H9 (cell line): ENCODE results near the gene CLDN20. TPM values are rescaled to one million over a fixed set of nuclear protein-coding genes. Genes with fewer than 3 reads are reported as not detected.

Source experiments
- DNase-seq: peaks from one replicate; pipeline ENCODE4 v3.0.0-alpha.2; 2017
- H2AFZ ChIP-seq: one replicate; pipeline ENCODE4 v1.6.1; 2013; ENCODE audit warnings: mild to moderate bottlenecking, low read length, control low read depth, moderate library complexity
- H2AK5ac ChIP-seq: 2 replicates; pipeline ENCODE4 v1.6.1; 2013; ENCODE audit warnings: low read length, control low read depth, mixed read lengths; ENCODE audit not compliant: insufficient read length
- H2BK120ac ChIP-seq: one replicate; pipeline ENCODE4 v1.6.1; 2013; ENCODE audit warnings: low read depth, mild to moderate bottlenecking, low read length, control low read depth, inconsistent platforms; ENCODE audit not compliant: poor library complexity, severe bottlenecking
- H2BK12ac ChIP-seq: 2 replicates; pipeline ENCODE4 v1.6.1; 2013; ENCODE audit warnings: low read length, control low read depth, mixed read lengths, low read depth; ENCODE audit not compliant: insufficient read length
- H2BK15ac ChIP-seq: 2 replicates; pipeline ENCODE4 v1.6.1; 2013; ENCODE audit warnings: low read depth, low read length, control low read depth
- H2BK20ac ChIP-seq: one replicate; pipeline ENCODE4 v1.6.1; 2013; ENCODE audit warnings: low read depth, mild to moderate bottlenecking, low read length, control low read depth, inconsistent platforms; ENCODE audit not compliant: poor library complexity, severe bottlenecking
- H2BK5ac ChIP-seq: 2 replicates; pipeline ENCODE4 v1.6.1; 2013; ENCODE audit warnings: low read length, control low read depth, mixed read lengths; ENCODE audit not compliant: insufficient read length
- H3K14ac ChIP-seq: 2 replicates; pipeline ENCODE4 v1.6.1; 2013; ENCODE audit warnings: low read length, control low read depth; ENCODE audit not compliant: insufficient read depth
- H3K18ac ChIP-seq: 2 replicates; pipeline ENCODE4 v1.6.1; 2013; ENCODE audit warnings: low read depth, mild to moderate bottlenecking, mixed read lengths, low read length, control low read depth; ENCODE audit not compliant: insufficient read length
- H3K23ac ChIP-seq: 2 replicates; pipeline ENCODE4 v1.6.1; 2013; ENCODE audit warnings: low read length, control low read depth, mixed read lengths, low read depth; ENCODE audit not compliant: insufficient read length
- H3K23me2 ChIP-seq: 2 replicates; pipeline ENCODE4 v1.6.1; 2013; ENCODE audit warnings: low read depth, mild to moderate bottlenecking, mixed read lengths, low read length, control low read depth; ENCODE audit not compliant: insufficient read length, poor library complexity, severe bottlenecking
- H3K27ac ChIP-seq: 2 replicates; pipeline ENCODE4 v1.5.1; 2013; ENCODE audit warnings: low read length, control low read depth, mixed read lengths, low read depth; ENCODE audit not compliant: insufficient read length
- H3K27me3 ChIP-seq: 2 replicates; pipeline ENCODE4 v1.6.1; 2013; ENCODE audit warnings: low read length, control low read depth, inconsistent platforms; ENCODE audit not compliant: insufficient read depth
- H3K4ac ChIP-seq: 2 replicates; pipeline ENCODE4 v1.6.1; 2013; ENCODE audit warnings: low read depth, mild to moderate bottlenecking, control low read depth, inconsistent platforms, low read length, moderate library complexity
- H3K4me1 ChIP-seq: 2 replicates; pipeline ENCODE4 v1.6.1; 2013; ENCODE audit warnings: low read length, control low read depth, inconsistent platforms; ENCODE audit not compliant: insufficient read depth
- H3K4me2 ChIP-seq: 2 replicates; pipeline ENCODE4 v1.6.1; 2013; ENCODE audit warnings: low read length, control low read depth, mixed read lengths; ENCODE audit not compliant: insufficient read length, insufficient read depth
- H3K56ac ChIP-seq: 2 replicates; pipeline ENCODE4 v1.6.1; 2013; ENCODE audit warnings: low read depth, mild to moderate bottlenecking, mixed read lengths, low read length, control low read depth; ENCODE audit not compliant: insufficient read length
- H3K79me1 ChIP-seq: 2 replicates; pipeline ENCODE4 v1.6.1; 2013; ENCODE audit warnings: low read depth, mild to moderate bottlenecking, moderate library complexity, low read length, control low read depth, inconsistent platforms; ENCODE audit not compliant: insufficient read depth, poor library complexity, severe bottlenecking
- H3K79me2 ChIP-seq: 2 replicates; pipeline ENCODE4 v1.6.1; 2013; ENCODE audit warnings: low read length, control low read depth, inconsistent platforms; ENCODE audit not compliant: insufficient read depth
- H3K9ac ChIP-seq: 2 replicates; pipeline ENCODE4 v1.6.1; 2013; ENCODE audit warnings: low read length, control low read depth, mixed read lengths; ENCODE audit not compliant: insufficient read length; ENCODE audit errors: extremely low read depth
- H3K9me3 ChIP-seq: one replicate; pipeline ENCODE4 v1.6.1; 2013; ENCODE audit warnings: low read depth, low read length, inconsistent platforms; ENCODE audit not compliant: control insufficient read depth
- H3T11ph ChIP-seq: one replicate; pipeline ENCODE4 v1.6.1; 2013; ENCODE audit warnings: mild to moderate bottlenecking, low read length, control low read depth, inconsistent platforms
- H4K20me1 ChIP-seq: one replicate; pipeline ENCODE4 v1.6.1; 2013; ENCODE audit not compliant: control insufficient read depth, insufficient read length, insufficient read depth
- H4K5ac ChIP-seq: 2 replicates; pipeline ENCODE4 v1.6.1; 2013; ENCODE audit warnings: low read depth, mild to moderate bottlenecking, mixed read lengths, low read length, control low read depth; ENCODE audit not compliant: insufficient read length
- H4K8ac ChIP-seq: replicated peaks from 2 replicates; pipeline ENCODE4 v1.6.1; 2013; ENCODE audit warnings: low read length, control low read depth, mixed read lengths, low read depth; ENCODE audit not compliant: insufficient read length
- H4K91ac ChIP-seq: 2 replicates; pipeline ENCODE4 v1.6.1; 2013; ENCODE audit warnings: low read depth, mild to moderate bottlenecking, moderate library complexity, mixed read lengths, low read length, control low read depth; ENCODE audit not compliant: insufficient read length
- H3K27ac Mint-ChIP-seq, 3 experiments: 2 replicates in 2 of 3; 3 replicates in 1 of 3; pipeline ENCODE4 v1.8.0; 2020 to 2021; ENCODE audit warnings: mixed read lengths in 3 of 3, mild to moderate bottlenecking in 1 of 3, moderate library complexity in 1 of 3
- H3K27me3 Mint-ChIP-seq: 2 replicates; pipeline ENCODE4 v1.8.0; 2021; ENCODE audit warnings: low read depth, mild to moderate bottlenecking, moderate library complexity, mixed read lengths
- H3K36me3 Mint-ChIP-seq, 3 experiments: 2 replicates in 2 of 3; 3 replicates in 1 of 3; pipeline ENCODE4 v1.8.0; 2020 to 2021; ENCODE audit warnings: low read depth in 3 of 3, mixed read lengths in 3 of 3; ENCODE audit not compliant: insufficient read depth in 1 of 3
- H3K4me1 Mint-ChIP-seq, 2 experiments: 2 replicates each; pipeline ENCODE4 v1.8.0; 2020; ENCODE audit warnings: mixed read lengths in 2 of 2
- H3K4me3 Mint-ChIP-seq, 2 experiments: 2 replicates in 1 of 2; 3 replicates in 1 of 2; pipeline ENCODE4 v1.8.0; 2020 to 2021; ENCODE audit warnings: mild to moderate bottlenecking in 2 of 2, mixed read lengths in 2 of 2, moderate library complexity in 1 of 2
- H3K9me3 Mint-ChIP-seq, 2 experiments: 2 replicates in 1 of 2; 3 replicates in 1 of 2; pipeline ENCODE4 v1.8.0; 2020; ENCODE audit warnings: mild to moderate bottlenecking in 2 of 2, mixed read lengths in 2 of 2, moderate library complexity in 1 of 2
- WGBS: extraction: QIAGEN DNeasy Blood & Tissue Kit; methylation state at CpG from one replicate; pipeline ENCODE4 v1.1.7; 2013; ENCODE audit warnings: missing lambda C conversion rate, low lambda C conversion rate, mixed read lengths; ENCODE audit not compliant: insufficient read length; ENCODE audit errors: extremely low coverage; 5-methylcytosine and 5-hydroxymethylcytosine counted together
- total RNA-seq: library from RNA; stranded (reverse); gene quantifications from 2 replicates; pipeline ENCODE4 v1.2.1, GENCODE V29; 2021
- TF ChIP-seq, protein P1 (sequence below): fragments of 200-600 bp; sonication (generic); conservative IDR thresholded peaks from 3 replicates; pipeline ENCODE4 v1.8.0; 2021; ENCODE audit warnings: antibody characterized with exemption, mild to moderate bottlenecking

The CLDN20 gene
- total RNA-seq, 1 experiment from 2014 or later: not detected

DNA sequence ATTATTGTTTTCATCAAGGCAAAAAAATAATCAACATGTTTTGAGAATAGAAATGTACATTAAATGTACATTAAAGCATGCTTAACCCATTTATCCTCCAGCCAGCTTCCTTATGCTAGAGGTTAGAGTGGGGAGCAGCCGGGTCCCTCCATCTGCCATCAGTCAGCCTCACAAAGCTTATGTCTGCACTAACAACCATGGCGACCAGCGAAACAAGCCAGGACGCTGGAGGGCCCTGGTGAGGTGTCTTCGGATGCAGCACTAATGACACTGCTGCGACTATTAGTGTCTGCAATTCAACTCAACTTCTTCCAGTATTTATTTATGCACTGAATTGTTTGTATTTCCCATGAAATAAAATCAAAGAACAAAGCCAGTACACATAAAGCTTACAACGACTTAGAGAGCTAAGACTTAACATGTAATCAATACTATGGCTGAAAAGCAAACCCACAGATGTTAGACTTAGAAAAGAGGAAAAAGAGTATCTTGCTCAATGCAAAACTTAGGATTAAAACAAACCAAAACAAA lies 6.8 kb downstream of the CLDN20 start:
- H3T11ph ChIP-seq: no peak overlapping the region
- no peak overlapping the region for H3K56ac ChIP-seq
- DNase-seq: no peak
- Mint-ChIP-seq H3K36me3 (peaks cover 22 to 33% (median 32%) of the 10 kb centered on the region in 3 experiments), H3K27ac (no peak overlapping the region; a peak in 1 of 7 replicates), H3K4me1 (peaks cover 23 to 31% of the 10 kb centered on the region in 2 experiments), H3K4me3 (no peak overlapping the region), H3K27me3 (no peaks in the 10 kb centered on the region), H3K9me3 (peaks cover 0 to 3% of the 10 kb centered on the region in 2 experiments; a peak in 2 of 5 replicates)
- no peaks in the 10 kb centered on the region for H3K27me3 ChIP-seq
- H4K20me1 ChIP-seq: no peaks in the 10 kb centered on the region
- no peak overlapping the region for H3K27ac ChIP-seq
- H3K14ac ChIP-seq: no peak overlapping the region
- H3K4ac ChIP-seq: no peak overlapping the region
- H4K5ac ChIP-seq: no peak overlapping the region
- H3K4me2 ChIP-seq: no peak overlapping the region
- TF ChIP-seq, protein P1, sequence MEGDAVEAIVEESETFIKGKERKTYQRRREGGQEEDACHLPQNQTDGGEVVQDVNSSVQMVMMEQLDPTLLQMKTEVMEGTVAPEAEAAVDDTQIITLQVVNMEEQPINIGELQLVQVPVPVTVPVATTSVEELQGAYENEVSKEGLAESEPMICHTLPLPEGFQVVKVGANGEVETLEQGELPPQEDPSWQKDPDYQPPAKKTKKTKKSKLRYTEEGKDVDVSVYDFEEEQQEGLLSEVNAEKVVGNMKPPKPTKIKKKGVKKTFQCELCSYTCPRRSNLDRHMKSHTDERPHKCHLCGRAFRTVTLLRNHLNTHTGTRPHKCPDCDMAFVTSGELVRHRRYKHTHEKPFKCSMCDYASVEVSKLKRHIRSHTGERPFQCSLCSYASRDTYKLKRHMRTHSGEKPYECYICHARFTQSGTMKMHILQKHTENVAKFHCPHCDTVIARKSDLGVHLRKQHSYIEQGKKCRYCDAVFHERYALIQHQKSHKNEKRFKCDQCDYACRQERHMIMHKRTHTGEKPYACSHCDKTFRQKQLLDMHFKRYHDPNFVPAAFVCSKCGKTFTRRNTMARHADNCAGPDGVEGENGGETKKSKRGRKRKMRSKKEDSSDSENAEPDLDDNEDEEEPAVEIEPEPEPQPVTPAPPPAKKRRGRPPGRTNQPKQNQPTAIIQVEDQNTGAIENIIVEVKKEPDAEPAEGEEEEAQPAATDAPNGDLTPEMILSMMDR: no peak
- H3K4me1 ChIP-seq: peaks cover 4% of the 10 kb centered on the region; the same call in 1 of the 2 replicates
- no peak overlapping the region for H2AK5ac ChIP-seq
- H3K9me3 ChIP-seq: no peaks in the 10 kb centered on the region
- no peaks in the 10 kb centered on the region for H3K23me2 ChIP-seq
- H3K79me1 ChIP-seq: no peaks in the 10 kb centered on the region
- H2BK5ac ChIP-seq: no peak overlapping the region
- H3K79me2 ChIP-seq: 0 out of 2 replicates have a peak, but pooled peaks cover 1% of the 10 kb centered on the region
- H4K91ac ChIP-seq: no peak overlapping the region
- H2BK120ac ChIP-seq: no peak overlapping the region
- no peak overlapping the region for H4K8ac ChIP-seq
- H3K23ac ChIP-seq: no peak overlapping the region
- H2BK15ac ChIP-seq: no peak overlapping the region
- H3K9ac ChIP-seq: no peak overlapping the region
- WGBS: no CpG with 5 or more reads among the region's 7 CpGs
- no peak overlapping the region for H3K18ac ChIP-seq
- H2AFZ ChIP-seq: no peak overlapping the region
- no peak overlapping the region for H2BK12ac ChIP-seq
- no peak overlapping the region for H2BK20ac ChIP-seq
